ENCODE data around the gene PPID.
"Not testable (repeated sequence)": the region's sequence is repeated elsewhere in the genome, so short reads cannot be mapped to it uniquely, and the experiment has no call there.

PPID gene

GRCh38 chr4:158664806-158665205 is 58.4 kb downstream of the PPID start:
- DNase-seq, result no peak

GRCh38 chr4:158663707-158664625 is 59.2 kb downstream of the PPID start:
- not testable (repeated sequence) for DNase-seq

- not testable (repeated sequence) for DNase-seq
Observed at GRCh38 chr4:158663255-158663654, 59.9 kb downstream of the PPID start.
